Left renal cortex interstitium (tissue), 4 donors: ENCODE measurements around the gene CSNK2A1. TPM values are rescaled to one million over a fixed set of nuclear protein-coding genes. Genes with fewer than 3 reads are reported as not detected.
A peak's percentile ranks its signal among the peaks of the same experiment; 100 is the strongest.

Experiments
- DNase-seq, 4 donors: peaks; one replicate each; pipeline ENCODE4 v3.0.0-alpha.2; 2013; ENCODE audit warnings: low read depth in 4 of 4, low spot score in 2 of 4, missing footprints in 1 of 4
- polyA plus RNA-seq, 4 donors: library from polyadenylated mRNA; unstranded; fragments of 120-200 nt; gene quantifications; one replicate each; pipeline ENCODE4 v1.2.1, GENCODE V29; 2013; ENCODE audit not compliant: insufficient read length in 4 of 4

The CSNK2A1 gene
- polyA plus RNA-seq, 4 donors = 127 to 158 (median 142) TPM

GRCh38 chr20:434661-435419 is 108.8 kb downstream of the CSNK2A1 start:
- no peak for DNase-seq

- peak in 1 of 4 donors; percentile 27 for DNase-seq
Measured at GRCh38 chr20:434221-434620, 109.4 kb downstream of the CSNK2A1 start.

- DNase-seq = no peak
Measured at GRCh38 chr20:433300-433975, 110.2 kb downstream of the CSNK2A1 start.

GRCh38 chr20:432677-433299 is 110.8 kb downstream of the CSNK2A1 start:
- no peak for DNase-seq

GRCh38 chr20:432208-432607 is 111.4 kb downstream of the CSNK2A1 start:
- no peak for DNase-seq

- peak in 2 of 4 donors; percentile 32 to 38 for DNase-seq
Measured at GRCh38 chr20:431012-431904, 112.3 kb downstream of the CSNK2A1 start.

GRCh38 chr20:430091-430999 is 113.2 kb downstream of the CSNK2A1 start:
- no peak for DNase-seq

GRCh38 chr20:428658-429200 is 114.9 kb downstream of the CSNK2A1 start:
- DNase-seq = no peak

GRCh38 chr20:427849-428657 is 115.5 kb downstream of the CSNK2A1 start:
- DNase-seq = no peak

- DNase-seq = no peak
Measured at GRCh38 chr20:427401-427800, 116.2 kb downstream of the CSNK2A1 start.

- DNase-seq = no peak
Measured at GRCh38 chr20:426566-426965, 117.0 kb downstream of the CSNK2A1 start.

Other genes starting within 250 kb of the CSNK2A1 start
- gene ZCCHC3, start 246.2 kb downstream of the CSNK2A1 start, polyA plus RNA-seq = 10 to 100 TPM; 41.0 to 59.0 (median 48.3) TPM
- gene SOX12, start 218.2 kb downstream of the CSNK2A1 start, polyA plus RNA-seq = 10 to 100 TPM; 25.1 to 45.5 (median 36.8) TPM
- gene NRSN2, start 196.7 kb downstream of the CSNK2A1 start, polyA plus RNA-seq = 10 to 100 TPM; 45.3 to 56.4 (median 49.5) TPM
- gene TRIB3, start 163.0 kb downstream of the CSNK2A1 start, polyA plus RNA-seq = 1 to 10 TPM; 3.8 to 5.4 (median 4.1) TPM
- 100 to 1,000 TPM in 2 of 4 donors, 10 to 100 TPM in 2; 66.5 to 111 (median 91.9) TPM for gene RBCK1, start 135.5 kb downstream of the CSNK2A1 start, polyA plus RNA-seq
- 10 to 100 TPM; 29.0 to 38.3 (median 32.9) TPM for gene TBC1D20, start 81.3 kb downstream of the CSNK2A1 start, polyA plus RNA-seq
- 1 to 10 TPM; 1.0 to 2.6 (median 1.5) TPM for gene TCF15, start 66.5 kb upstream of the CSNK2A1 start, polyA plus RNA-seq
- 10 to 100 TPM; 10.4 to 15.1 (median 13.1) TPM for gene SRXN1, start 109.4 kb upstream of the CSNK2A1 start, polyA plus RNA-seq
- under 1 TPM in 3 of 4 donors, not detected in 1; 0.07 to 0.17 (median 0.08) TPM for gene SCRT2, start 132.0 kb upstream of the CSNK2A1 start, polyA plus RNA-seq
- gene SLC52A3, start 224.7 kb upstream of the CSNK2A1 start, polyA plus RNA-seq = 1 to 10 TPM; 3.4 to 6.6 (median 4.2) TPM